HG03045 (cell line): ENCODE data around the gene ACTA2.

ENCODE experiments used
- ATAC-seq: cut with Tn5 transposase; IDR thresholded peaks from one replicate; pipeline ENCODE4 v1.9.1; 2021; ENCODE audit warnings: mild to moderate bottlenecking, moderate library complexity; ENCODE audit not compliant: unreplicated experiment

Gene ACTA2

GRCh38 chr10:88952647-88953111 lies at the start of gene ACTA2:
ACTA2 (minus strand) TSS chr10:88952773; CDS start chr10:88948930, 3,843 bp downstream.
- no peak for ATAC-seq

GRCh38 chr10:89001729-89002072 lies 49.1 kb upstream of the ACTA2 start:
- ATAC-seq, result no peak

GRCh38 chr10:89001024-89001728 lies 48.6 kb upstream of the ACTA2 start:
- ATAC-seq, result no peak

GRCh38 chr10:88999625-89000024 lies 47.1 kb upstream of the ACTA2 start:
- no peak for ATAC-seq

GRCh38 chr10:88996927-88997326 lies 44.4 kb upstream of the ACTA2 start:
- ATAC-seq, result no peak

GRCh38 chr10:88995156-88995876 lies 42.7 kb upstream of the ACTA2 start:
- no peak for ATAC-seq

- ATAC-seq, result no peak
Measured at GRCh38 chr10:88994019-88994418, 41.4 kb upstream of the ACTA2 start.

- ATAC-seq, result no peak
Measured at GRCh38 chr10:88992921-88993524, 40.5 kb upstream of the ACTA2 start.

- no peak for ATAC-seq
Measured at GRCh38 chr10:88991899-88992320, 39.3 kb upstream of the ACTA2 start.

- ATAC-seq, result peak; percentile 46
Measured at GRCh38 chr10:88991161-88991898, 38.8 kb upstream of the ACTA2 start.

- ATAC-seq, result peak; percentile 61
Measured at GRCh38 chr10:88990384-88991160, 38.0 kb upstream of the ACTA2 start, which contains the start of gene FAS. FAS (plus strand) TSS chr10:88990798; CDS start chr10:88990877, 79 bp downstream.

- no peak for ATAC-seq
Measured at GRCh38 chr10:88989824-88990383, 37.3 kb upstream of the ACTA2 start.

GRCh38 chr10:88989423-88989822 lies 36.9 kb upstream of the ACTA2 start:
- no peak for ATAC-seq

- no peak for ATAC-seq
Measured at GRCh38 chr10:88987840-88988239, 35.3 kb upstream of the ACTA2 start.

GRCh38 chr10:88987243-88987725 lies 34.7 kb upstream of the ACTA2 start:
- ATAC-seq, result no peak

GRCh38 chr10:88986549-88987242 lies 34.1 kb upstream of the ACTA2 start:
- ATAC-seq, result no peak

GRCh38 chr10:88984525-88984924 lies 32.0 kb upstream of the ACTA2 start:
- no peak for ATAC-seq

- no peak for ATAC-seq
Measured at GRCh38 chr10:88983939-88984338, 31.4 kb upstream of the ACTA2 start.

GRCh38 chr10:88983206-88983605 lies 30.6 kb upstream of the ACTA2 start:
- no peak for ATAC-seq
